HEK293 (cell line): ENCODE data around the gene HIPK2.

ENCODE experiments used
- GLI4 ChIP-seq: fragments of 450-650 bp; formaldehyde crosslinking; IDR thresholded peaks from 2 replicates; pipeline ENCODE4 v1.5.1; 2016; ENCODE audit warnings: missing biosample characterization, missing genetic modification characterization
- HOXD13 ChIP-seq: sonication (generic); formaldehyde crosslinking; IDR thresholded peaks from 2 replicates; pipeline ENCODE4 v1.8.0; 2022; ENCODE audit warnings: missing genetic modification reagents, borderline replicate concordance
- IKZF3 ChIP-seq: fragments of 450-650 bp; IDR thresholded peaks from 2 replicates; pipeline ENCODE4 v1.5.0; 2018; ENCODE audit warnings: missing biosample characterization, mild to moderate bottlenecking, missing genetic modification characterization, moderate library complexity
- PATZ1 ChIP-seq: fragments of 450-650 bp; formaldehyde crosslinking; IDR thresholded peaks from 2 replicates; pipeline ENCODE4 v1.5.1; 2016; ENCODE audit warnings: missing biosample characterization, missing genetic modification characterization
- PRDM10 ChIP-seq: fragments of 450-650 bp; formaldehyde crosslinking; IDR thresholded peaks from 2 replicates; pipeline ENCODE4 v1.5.1; 2016; ENCODE audit warnings: missing biosample characterization, missing genetic modification characterization
- RBAK ChIP-seq: fragments of 450-650 bp; formaldehyde crosslinking; IDR thresholded peaks from 2 replicates; pipeline ENCODE4 v1.5.1; 2016; ENCODE audit warnings: missing biosample characterization, missing genetic modification characterization
- SCRT2 ChIP-seq: fragments of 450-650 bp; formaldehyde crosslinking; IDR thresholded peaks from 2 replicates; pipeline ENCODE4 v1.5.1; 2016; ENCODE audit warnings: missing biosample characterization, missing genetic modification characterization
- SP3 ChIP-seq: fragments of 450-650 bp; formaldehyde crosslinking; IDR thresholded peaks from 2 replicates; pipeline ENCODE4 v1.5.1; 2016; ENCODE audit warnings: missing biosample characterization, missing genetic modification characterization
- ZBTB48 ChIP-seq: fragments of 450-650 bp; formaldehyde crosslinking; IDR thresholded peaks from 2 replicates; pipeline ENCODE4 v1.5.1; 2016; ENCODE audit warnings: missing biosample characterization, missing genetic modification characterization
- ZFP37 ChIP-seq: fragments of 450-650 bp; formaldehyde crosslinking; IDR thresholded peaks from 2 replicates; pipeline ENCODE4 v1.5.1; 2016; ENCODE audit warnings: missing biosample characterization, missing genetic modification characterization
- ZNF114 ChIP-seq: fragments of 450-650 bp; formaldehyde crosslinking; IDR thresholded peaks from 2 replicates; pipeline ENCODE4 v1.5.0; 2017; ENCODE audit warnings: missing biosample characterization, missing genetic modification characterization
- ZNF221 ChIP-seq: fragments of 450-650 bp; formaldehyde crosslinking; IDR thresholded peaks from 2 replicates; pipeline ENCODE4 v1.5.1; 2017; ENCODE audit warnings: missing biosample characterization, missing genetic modification characterization, borderline replicate concordance
- ZNF223 ChIP-seq: fragments of 450-650 bp; formaldehyde crosslinking; IDR thresholded peaks from 2 replicates; pipeline ENCODE4 v1.5.1; 2016; ENCODE audit warnings: missing biosample characterization, missing genetic modification characterization
- ZNF239 ChIP-seq: fragments of 450-650 bp; formaldehyde crosslinking; IDR thresholded peaks from 2 replicates; pipeline ENCODE4 v1.5.1; 2016; ENCODE audit warnings: missing biosample characterization, missing genetic modification characterization
- ZNF26 ChIP-seq: fragments of 450-650 bp; formaldehyde crosslinking; IDR thresholded peaks from 2 replicates; pipeline ENCODE4 v1.5.1; 2016; ENCODE audit warnings: missing biosample characterization, missing genetic modification characterization
- ZNF302 ChIP-seq: fragments of 450-650 bp; formaldehyde crosslinking; IDR thresholded peaks from 2 replicates; pipeline ENCODE4 v1.5.1; 2016; ENCODE audit warnings: missing biosample characterization, missing genetic modification characterization, low read depth
- ZNF341 ChIP-seq: fragments of 450-650 bp; formaldehyde crosslinking; IDR thresholded peaks from 2 replicates; pipeline ENCODE4; 2016; ENCODE audit warnings: low read depth, missing biosample characterization, missing genetic modification characterization
- ZNF398 ChIP-seq: fragments of 450-650 bp; formaldehyde crosslinking; IDR thresholded peaks from 2 replicates; pipeline ENCODE4 v1.5.1; 2017; ENCODE audit warnings: missing biosample characterization, missing genetic modification characterization
- ZNF530 ChIP-seq: fragments of 450-650 bp; formaldehyde crosslinking; IDR thresholded peaks from 2 replicates; pipeline ENCODE4 v1.5.1; 2016; ENCODE audit warnings: low read depth, missing biosample characterization, missing genetic modification characterization
- ZNF555 ChIP-seq: fragments of 450-650 bp; formaldehyde crosslinking; conservative IDR thresholded peaks from 2 replicates; pipeline ENCODE4 v1.5.1; 2017; ENCODE audit warnings: missing biosample characterization, mild to moderate bottlenecking, missing genetic modification characterization, inconsistent platforms
- ZNF561 ChIP-seq: fragments of 450-650 bp; IDR thresholded peaks from 2 replicates; pipeline ENCODE4 v1.5.1; 2018; ENCODE audit warnings: missing biosample characterization, missing genetic modification characterization, borderline replicate concordance
- ZNF610 ChIP-seq: fragments of 450-650 bp; formaldehyde crosslinking; IDR thresholded peaks from 2 replicates; pipeline ENCODE4 v1.5.1; 2016; ENCODE audit warnings: missing biosample characterization, missing genetic modification characterization, borderline replicate concordance
- ZNF645 ChIP-seq: fragments of 450-650 bp; formaldehyde crosslinking; IDR thresholded peaks from 2 replicates; pipeline ENCODE4; 2016; ENCODE audit warnings: missing biosample characterization, missing genetic modification characterization
- ZNF677 ChIP-seq: fragments of 450-650 bp; IDR thresholded peaks from 2 replicates; pipeline ENCODE4 v1.5.0; 2018; ENCODE audit warnings: missing biosample characterization, mild to moderate bottlenecking, missing genetic modification characterization, moderate library complexity
- ZSCAN16 ChIP-seq: fragments of 450-650 bp; formaldehyde crosslinking; IDR thresholded peaks from 2 replicates; pipeline ENCODE4 v1.5.1; 2016; ENCODE audit warnings: missing biosample characterization, missing genetic modification characterization
- TF ChIP-seq, protein P1 (sequence below): fragments of 450-650 bp; formaldehyde crosslinking; IDR thresholded peaks from 2 replicates; pipeline ENCODE4 v1.5.0; 2017; ENCODE audit warnings: missing biosample characterization, missing genetic modification characterization, borderline replicate concordance
- TF ChIP-seq, protein P2 (sequence below): IDR thresholded peaks from 2 replicates; pipeline ENCODE4 v1.6.1; 2011; ENCODE audit warnings: mild to moderate bottlenecking, low read depth, low read length, borderline replicate concordance

Gene HIPK2

DNA sequence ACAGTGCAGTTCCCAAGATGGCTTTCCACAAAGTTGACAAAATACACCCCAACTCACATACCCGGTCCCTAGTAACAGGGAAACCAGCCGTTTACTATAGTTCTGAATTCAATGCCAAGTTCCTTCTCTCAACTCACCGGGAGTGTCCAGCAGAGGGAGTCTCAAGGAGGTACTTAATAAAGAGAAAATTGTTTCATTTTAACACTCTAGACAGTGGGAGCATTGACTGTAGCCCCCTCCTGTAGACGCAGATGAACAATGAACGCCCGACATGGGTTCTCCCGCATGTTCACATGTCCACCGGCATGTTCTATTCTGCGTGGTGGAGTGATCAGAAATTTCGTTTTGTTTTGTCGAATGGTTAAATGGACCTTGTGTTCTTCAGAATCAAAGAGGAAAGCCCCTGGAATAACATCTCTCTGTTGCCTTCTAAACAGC, 1.9 kb downstream of the HIPK2 start (continued):
- TF ChIP-seq HOXD13 (CRISPR knock-in tag) (no peak), SCRT2 (tag by site-specific recombination) (no peak), RBAK (no peak), ZNF302 (tag by site-specific recombination) (no peak), GLI4 (tag by site-specific recombination) (no peak), ZNF645 (tag by site-specific recombination) (no peak), ZFP37 (tag by site-specific recombination) (no peak), ZNF341 (tag by site-specific recombination) (no peak), ZSCAN16 (no peak), SP3 (tag by site-specific recombination) (no peak), IKZF3 (tag by site-specific recombination) (0 out of 2 replicates have a peak, but pooled peaks have one; percentile 8), ZNF239 (tag by site-specific recombination) (no peak), ZNF530 (no peak), ZNF221 (tag by site-specific recombination) (no peak), PATZ1 (tag by site-specific recombination) (peak; percentile 49; the same call in 1 of the 2 replicates), ZNF610 (tag by site-specific recombination) (no peak), ZNF114 (tag by site-specific recombination) (no peak), ZNF398 (tag by site-specific recombination) (no peak), ZNF26 (no peak), ZNF223 (tag by site-specific recombination) (no peak), ZNF555 (no peak), ZNF561 (tag by site-specific recombination) (peak; percentile 31; the same call in 1 of the 2 replicates), ZBTB48 (tag by site-specific recombination) (peak; percentile 73; the same call in 1 of the 2 replicates), ZNF677 (tag by site-specific recombination) (no peak), PRDM10 (tag by site-specific recombination) (peak; percentile 56)
- TF ChIP-seq, protein P1, sequence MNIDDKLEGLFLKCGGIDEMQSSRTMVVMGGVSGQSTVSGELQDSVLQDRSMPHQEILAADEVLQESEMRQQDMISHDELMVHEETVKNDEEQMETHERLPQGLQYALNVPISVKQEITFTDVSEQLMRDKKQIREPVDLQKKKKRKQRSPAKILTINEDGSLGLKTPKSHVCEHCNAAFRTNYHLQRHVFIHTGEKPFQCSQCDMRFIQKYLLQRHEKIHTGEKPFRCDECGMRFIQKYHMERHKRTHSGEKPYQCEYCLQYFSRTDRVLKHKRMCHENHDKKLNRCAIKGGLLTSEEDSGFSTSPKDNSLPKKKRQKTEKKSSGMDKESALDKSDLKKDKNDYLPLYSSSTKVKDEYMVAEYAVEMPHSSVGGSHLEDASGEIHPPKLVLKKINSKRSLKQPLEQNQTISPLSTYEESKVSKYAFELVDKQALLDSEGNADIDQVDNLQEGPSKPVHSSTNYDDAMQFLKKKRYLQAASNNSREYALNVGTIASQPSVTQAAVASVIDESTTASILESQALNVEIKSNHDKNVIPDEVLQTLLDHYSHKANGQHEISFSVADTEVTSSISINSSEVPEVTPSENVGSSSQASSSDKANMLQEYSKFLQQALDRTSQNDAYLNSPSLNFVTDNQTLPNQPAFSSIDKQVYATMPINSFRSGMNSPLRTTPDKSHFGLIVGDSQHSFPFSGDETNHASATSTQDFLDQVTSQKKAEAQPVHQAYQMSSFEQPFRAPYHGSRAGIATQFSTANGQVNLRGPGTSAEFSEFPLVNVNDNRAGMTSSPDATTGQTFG (tag by site-specific recombination): no peak
- TF ChIP-seq, protein P2, sequence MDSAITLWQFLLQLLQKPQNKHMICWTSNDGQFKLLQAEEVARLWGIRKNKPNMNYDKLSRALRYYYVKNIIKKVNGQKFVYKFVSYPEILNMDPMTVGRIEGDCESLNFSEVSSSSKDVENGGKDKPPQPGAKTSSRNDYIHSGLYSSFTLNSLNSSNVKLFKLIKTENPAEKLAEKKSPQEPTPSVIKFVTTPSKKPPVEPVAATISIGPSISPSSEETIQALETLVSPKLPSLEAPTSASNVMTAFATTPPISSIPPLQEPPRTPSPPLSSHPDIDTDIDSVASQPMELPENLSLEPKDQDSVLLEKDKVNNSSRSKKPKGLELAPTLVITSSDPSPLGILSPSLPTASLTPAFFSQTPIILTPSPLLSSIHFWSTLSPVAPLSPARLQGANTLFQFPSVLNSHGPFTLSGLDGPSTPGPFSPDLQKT: no peak
